ENCODE measurements around the gene SLC35F4. TPM values are rescaled to one million over a fixed set of nuclear protein-coding genes. Genes with fewer than 3 reads are reported as not detected.
"Not testable (repeated sequence)": the region's sequence is repeated elsewhere in the genome, so short reads cannot be mapped to it uniquely, and the experiment has no call there.

SLC35F4 gene
- total RNA-seq, 1 donor from 2014 or later: not detected

- DNase-seq: no peak
- no peak for ATAC-seq (ENCODE audit: poor library complexity)
- intact Hi-C loops (cut with DNase I): no loop called here
These were observed 118.9 kb downstream of the SLC35F4 start for GRCh38 chr14:57747036-57747435.

- no peak for ATAC-seq (ENCODE audit: poor library complexity)
- intact Hi-C loops (cut with DNase I): no loop called here
- DNase-seq: no peak
These were observed 119.3 kb downstream of the SLC35F4 start for GRCh38 chr14:57746563-57746962.

- DNase-seq (no peak), ATAC-seq (ENCODE audit: poor library complexity) (no peak)
- intact Hi-C loops (cut with DNase I): no loop called here
These were observed 126.4 kb downstream of the SLC35F4 start for GRCh38 chr14:57739516-57739915.

- ATAC-seq (ENCODE audit: poor library complexity): no peak
- DNase-seq: no peak
- intact Hi-C loops (cut with DNase I): no loop called here
These were observed 128.3 kb downstream of the SLC35F4 start for GRCh38 chr14:57737598-57737997.

- ATAC-seq (ENCODE audit: poor library complexity) (no peak), DNase-seq (no peak)
- intact Hi-C loops (cut with DNase I): no loop called here
These were observed 129.5 kb downstream of the SLC35F4 start for GRCh38 chr14:57736391-57736790.

- no peak for DNase-seq
- ATAC-seq (ENCODE audit: poor library complexity): no peak
- intact Hi-C loops (cut with DNase I): no loop called here
These were observed 130.6 kb downstream of the SLC35F4 start for GRCh38 chr14:57735276-57735675.

- intact Hi-C loops (cut with DNase I): no loop called here
- DNase-seq: no peak
- ATAC-seq (ENCODE audit: poor library complexity): no peak
These were observed 133.2 kb downstream of the SLC35F4 start for GRCh38 chr14:57732463-57733285.

GRCh38 chr14:57729208-57730187 is 136.4 kb downstream of the SLC35F4 start:
- no peak for ATAC-seq (ENCODE audit: poor library complexity)
- no peak for DNase-seq

GRCh38 chr14:57725399-57726077 is 140.4 kb downstream of the SLC35F4 start:
- intact Hi-C loops (cut with DNase I): no loop called here
- ATAC-seq (ENCODE audit: poor library complexity) (no peak), DNase-seq (no peak)

More at GRCh38 chr14:57729208-57730187, 136.4 kb downstream of the SLC35F4 start:
- intact Hi-C loops (cut with DNase I): no loop called here

GRCh38 chr14:57722141-57722540 is 143.8 kb downstream of the SLC35F4 start:
- intact Hi-C loops (cut with DNase I); DNase-seq; ATAC-seq (ENCODE audit: poor library complexity): not testable (repeated sequence)

- intact Hi-C loops (cut with DNase I): no loop called here
- no peak for DNase-seq
- ATAC-seq (ENCODE audit: poor library complexity): no peak
These were observed 151.4 kb downstream of the SLC35F4 start for GRCh38 chr14:57714487-57714931.

- ATAC-seq (ENCODE audit: poor library complexity): no peak
- no peak for DNase-seq
- intact Hi-C loops (cut with DNase I): no loop called here
These were observed 153.2 kb downstream of the SLC35F4 start for GRCh38 chr14:57712698-57713097.

- ATAC-seq (ENCODE audit: poor library complexity) (no peak), DNase-seq (no peak)
- intact Hi-C loops (cut with DNase I): no loop called here
These were observed 153.8 kb downstream of the SLC35F4 start for GRCh38 chr14:57712102-57712501.

GRCh38 chr14:57709909-57710308 is 156.0 kb downstream of the SLC35F4 start:
- ATAC-seq (ENCODE audit: poor library complexity) (no peak), DNase-seq (no peak)
- intact Hi-C loops (cut with DNase I): no loop called here

GRCh38 chr14:57709086-57709485 is 156.8 kb downstream of the SLC35F4 start:
- ATAC-seq (ENCODE audit: poor library complexity): not testable (repeated sequence)

GRCh38 chr14:57707219-57707618 is 158.7 kb downstream of the SLC35F4 start:
- intact Hi-C loops (cut with DNase I): no loop called here
- DNase-seq: no peak
- no peak for ATAC-seq (ENCODE audit: poor library complexity)

More at GRCh38 chr14:57709086-57709485, 156.8 kb downstream of the SLC35F4 start:
- DNase-seq; intact Hi-C loops (cut with DNase I): not testable (repeated sequence)

- intact Hi-C loops (cut with DNase I): no loop called here
- DNase-seq (no peak), ATAC-seq (ENCODE audit: poor library complexity) (no peak)
These were observed 161.1 kb downstream of the SLC35F4 start for GRCh38 chr14:57704763-57705162.

- DNase-seq (no peak), ATAC-seq (ENCODE audit: poor library complexity) (no peak)
- intact Hi-C loops (cut with DNase I): no loop called here
These were observed 165.9 kb downstream of the SLC35F4 start for GRCh38 chr14:57699947-57700346.

GRCh38 chr14:57692671-57693070 is 173.2 kb downstream of the SLC35F4 start:
- DNase-seq: no peak
- no peak for ATAC-seq (ENCODE audit: poor library complexity)
- intact Hi-C loops (cut with DNase I): no loop called here
